GM21367 (cell line): ENCODE measurements around the gene PXK.

Experiments
- ATAC-seq: cut with Tn5 transposase; IDR thresholded peaks from one replicate; pipeline ENCODE4 v1.9.1; 2021; ENCODE audit not compliant: unreplicated experiment

PXK gene

DNA sequence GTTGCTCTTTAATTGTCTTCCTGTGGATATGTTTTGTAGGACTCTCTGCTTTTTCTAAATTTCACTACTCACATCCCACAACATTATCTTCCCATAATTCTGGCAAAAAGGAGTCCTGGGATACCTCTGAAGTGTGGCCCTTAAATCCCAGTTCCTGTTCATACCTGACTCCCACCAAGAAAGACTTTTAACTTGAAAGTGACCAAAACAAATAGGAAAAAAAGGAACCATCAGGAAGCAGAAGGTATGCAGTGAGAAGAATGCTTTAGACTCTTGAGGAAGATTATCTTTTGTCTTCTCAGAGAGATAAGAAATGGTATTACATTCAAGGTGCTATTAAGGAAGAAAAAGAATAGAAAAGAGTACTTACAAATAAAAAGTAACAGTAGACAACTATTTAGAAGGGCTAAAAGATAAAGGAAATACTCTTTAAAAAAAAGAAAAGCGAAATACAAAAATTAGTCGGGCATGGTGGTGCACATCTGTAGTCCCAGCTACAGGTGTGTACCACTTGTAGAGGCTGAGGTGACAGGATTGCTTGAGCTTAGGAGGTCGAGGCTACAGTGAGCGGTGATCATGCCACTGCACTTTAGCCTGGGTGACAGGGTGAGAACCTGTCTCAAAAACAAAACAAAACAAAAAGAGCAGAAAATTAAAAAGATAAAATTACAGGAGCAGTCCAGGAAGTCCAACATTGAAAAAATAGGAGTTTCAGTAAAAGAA, 46.8 kb downstream of the PXK start:
- ATAC-seq, result no peak

- no peak for ATAC-seq
Observed at GRCh38 chr3:58383476-58383875, 50.8 kb downstream of the PXK start.

DNA sequence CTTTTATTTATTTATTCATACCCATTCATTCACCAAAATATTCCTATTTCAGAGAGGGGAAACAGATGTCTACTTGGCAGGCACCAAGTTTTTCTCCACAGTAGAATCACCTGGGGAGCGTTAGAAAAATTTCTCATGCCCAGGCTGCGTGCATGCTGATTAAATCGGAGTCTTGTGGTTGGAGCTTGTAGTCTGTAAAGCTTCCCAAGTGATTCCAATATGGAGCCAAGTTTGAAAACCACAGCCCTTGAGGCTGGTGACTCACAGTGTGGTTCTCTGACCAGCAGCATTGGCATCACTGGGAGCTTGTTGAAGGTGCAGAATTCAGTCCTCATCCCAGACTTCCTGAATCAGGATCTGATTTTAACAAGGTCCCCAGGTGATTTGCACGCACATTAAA, 51.2 kb downstream of the PXK start:
- no peak for ATAC-seq

DNA sequence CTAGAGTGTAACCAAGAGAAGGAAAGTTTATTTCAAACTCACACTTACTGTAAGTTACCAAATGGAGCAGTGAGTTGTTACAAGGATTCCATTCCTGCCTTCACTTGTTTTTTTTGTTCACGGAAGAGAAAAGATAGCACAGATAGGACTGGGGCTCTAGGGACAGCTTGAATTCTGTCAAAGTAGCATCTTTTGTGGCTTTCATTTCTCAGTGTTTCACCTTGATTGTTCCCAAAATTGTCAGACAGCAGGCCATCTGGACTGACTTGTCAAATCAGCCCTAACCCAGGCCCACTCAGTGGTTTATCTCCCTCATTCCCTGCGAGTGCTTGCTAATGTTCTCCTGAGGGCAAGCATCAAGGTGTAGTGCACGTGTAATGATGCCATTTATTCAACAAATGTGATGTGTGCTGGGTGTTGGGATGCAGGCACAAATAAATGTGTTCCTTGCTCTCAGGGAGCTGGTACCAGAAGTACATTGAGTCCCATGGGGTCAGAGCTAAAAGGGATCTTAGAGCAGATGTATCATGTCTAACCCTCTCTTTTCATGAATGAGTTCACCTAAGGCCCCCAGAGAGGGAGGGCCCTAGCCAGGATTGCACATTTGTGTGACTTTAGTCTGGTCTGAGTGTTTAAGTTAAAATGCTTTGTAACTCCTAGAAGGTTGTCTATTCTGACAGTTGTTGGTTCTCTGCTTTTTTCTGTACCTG, 51.8 kb downstream of the PXK start:
- ATAC-seq, result no peak

DNA sequence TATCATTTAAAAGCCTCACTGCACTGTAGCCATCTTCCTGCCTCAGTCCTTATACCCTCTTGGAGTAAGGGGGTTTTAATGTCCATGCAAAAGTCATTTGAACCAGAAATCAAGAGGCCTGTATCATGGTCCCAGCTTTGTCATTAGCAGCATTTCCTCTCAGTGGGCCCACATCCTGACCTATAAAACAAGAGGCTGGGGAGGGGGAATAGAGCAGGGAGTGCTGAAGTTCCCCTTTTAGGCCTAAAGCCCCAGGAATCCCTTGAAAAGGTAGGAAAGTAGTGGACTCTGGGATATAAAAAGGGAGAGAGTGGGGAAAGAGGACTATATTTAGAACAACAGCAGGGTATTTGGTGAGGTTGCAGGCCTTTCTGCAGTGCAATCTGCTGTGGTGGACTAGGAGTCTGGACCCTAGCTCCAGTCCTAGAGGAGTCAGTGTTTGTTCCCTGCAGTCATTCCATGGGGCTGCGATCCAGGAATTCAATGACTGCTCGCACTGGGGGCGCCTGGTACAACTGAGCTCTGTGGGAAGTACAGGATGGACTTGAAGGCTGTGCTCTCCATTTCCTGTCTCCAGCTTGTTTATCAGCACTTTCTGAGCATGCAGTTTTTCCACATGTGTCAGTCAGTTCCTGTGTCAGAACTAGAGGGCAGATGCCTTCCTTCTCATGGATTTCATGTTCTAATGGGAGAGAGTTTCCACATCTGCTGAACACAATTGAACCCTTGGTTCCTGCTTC, 54.1 kb downstream of the PXK start:
- ATAC-seq, result no peak

- ATAC-seq, result no peak
Observed at GRCh38 chr3:58387650-58388546, 55.2 kb downstream of the PXK start.

DNA sequence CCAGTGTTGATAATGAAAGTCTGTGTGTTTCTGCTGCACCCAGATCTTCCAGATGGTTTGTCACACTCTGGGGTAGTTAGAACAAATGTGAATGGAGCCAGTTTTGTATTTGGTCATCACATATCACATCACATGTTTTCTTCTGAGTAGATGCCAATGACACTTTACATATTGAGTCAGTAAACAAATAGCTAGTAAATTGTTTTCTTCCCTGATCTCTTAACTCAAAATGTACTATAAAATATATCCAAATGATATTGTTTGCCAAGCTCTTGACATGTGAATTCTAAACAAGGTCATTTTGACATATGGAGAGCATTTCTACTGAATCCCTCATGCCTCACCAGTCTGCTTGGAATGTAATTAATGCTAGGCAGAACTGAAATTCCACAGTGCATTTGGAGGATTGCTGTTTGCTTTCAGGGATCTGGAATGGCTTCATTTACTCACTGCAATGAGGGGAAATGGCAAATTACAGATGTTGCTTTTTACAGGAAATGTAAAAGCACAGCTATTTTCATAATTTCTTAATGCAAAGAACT, 55.9 kb downstream of the PXK start:
- no peak for ATAC-seq

DNA sequence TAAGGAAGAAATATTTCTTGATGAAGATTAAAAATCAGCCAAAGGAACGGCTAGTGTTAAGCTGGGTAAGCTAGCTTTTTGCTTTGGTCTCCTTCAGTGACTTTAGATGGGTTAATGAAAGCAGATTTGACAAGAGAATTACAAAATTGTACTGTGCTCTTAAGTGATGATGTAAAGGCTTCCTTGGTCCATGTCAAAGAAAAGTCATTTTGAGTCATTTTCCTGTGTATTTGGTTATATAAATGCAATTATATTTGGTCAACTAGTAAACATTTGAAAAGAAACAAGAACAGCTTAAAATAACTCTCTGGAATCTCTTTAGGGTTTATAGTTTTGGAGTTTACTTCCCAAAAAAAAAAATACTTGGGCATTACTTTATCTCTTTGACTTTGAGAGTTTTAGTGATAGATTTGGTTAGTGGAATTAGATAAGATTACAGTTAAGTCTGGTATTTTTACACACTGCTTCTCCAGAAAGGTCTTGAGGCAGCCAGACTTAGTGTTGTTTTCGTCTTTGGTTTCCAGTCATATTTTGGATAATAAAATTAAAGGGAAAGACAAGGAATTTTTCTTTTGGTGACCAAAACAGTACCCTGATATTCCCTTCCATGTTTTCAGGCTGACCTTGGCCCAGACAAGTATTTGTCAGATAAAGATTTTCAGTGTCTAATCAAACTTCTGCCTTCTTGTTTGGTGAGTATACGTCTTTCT, 58.6 kb downstream of the PXK start:
- no peak for ATAC-seq

GRCh38 chr3:58392181-58392580, 59.5 kb downstream of the PXK start:
- no peak for ATAC-seq

- no peak for ATAC-seq
Observed at GRCh38 chr3:58394339-58394738, 61.6 kb downstream of the PXK start.

DNA sequence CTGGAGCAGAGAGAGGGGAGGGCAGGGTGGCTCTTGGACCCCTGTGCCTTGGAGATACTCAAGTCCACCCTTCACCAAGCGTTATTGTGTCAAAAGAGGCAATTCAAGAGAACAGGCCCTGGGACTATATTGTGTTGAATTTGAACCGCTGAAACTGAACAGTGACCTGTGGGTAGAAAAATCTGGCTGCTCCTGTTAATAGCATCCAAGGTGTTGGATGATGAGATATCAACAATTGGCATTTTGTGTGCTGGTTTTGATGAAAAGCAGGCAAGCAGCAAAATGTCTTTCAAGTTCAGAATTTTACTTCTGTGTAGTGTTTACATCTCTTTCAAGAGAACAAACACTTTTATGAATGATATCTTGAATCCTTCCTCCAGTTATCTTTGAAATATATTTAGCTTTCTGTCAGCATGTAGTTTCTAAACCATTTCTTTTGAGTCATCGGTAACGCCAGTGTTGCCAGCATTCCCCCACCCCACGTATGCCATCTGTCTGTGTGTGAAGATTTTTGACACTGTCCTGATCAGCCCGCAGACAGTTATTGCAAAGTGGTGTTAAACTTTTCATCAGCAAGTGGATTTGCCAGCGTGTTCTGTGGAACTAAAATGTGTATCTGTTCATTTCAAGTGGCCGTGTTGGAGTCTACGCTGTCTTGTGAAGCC, 66.1 kb downstream of the PXK start:
- no peak for ATAC-seq

DNA sequence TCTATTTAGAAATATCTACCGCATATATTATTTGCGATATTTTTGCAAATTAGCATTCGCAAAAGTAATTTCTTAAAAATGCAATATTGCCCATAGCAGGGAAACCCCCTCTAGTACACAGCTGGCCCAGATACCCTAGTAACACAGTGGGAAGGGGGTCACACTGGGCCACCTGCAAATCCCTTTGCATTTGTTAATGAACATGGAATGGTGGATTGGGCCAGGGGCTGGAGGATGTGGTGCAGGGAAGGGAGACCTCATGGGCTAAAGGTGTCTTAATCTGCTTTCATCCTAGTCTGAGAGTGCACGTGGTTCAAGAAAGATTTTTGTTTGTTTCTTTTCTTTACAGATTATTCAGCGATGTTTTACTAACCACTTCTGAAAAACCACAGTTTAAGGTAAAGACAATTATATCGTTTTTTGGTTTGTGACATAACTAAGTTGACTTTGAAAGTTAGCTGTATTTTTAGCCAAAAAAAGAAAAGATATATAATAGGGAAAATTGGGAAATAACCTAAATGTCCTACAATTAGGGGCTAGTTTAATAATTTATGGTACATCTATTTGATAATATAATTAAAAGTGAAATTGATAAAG, 70.9 kb downstream of the PXK start:
- ATAC-seq, result no peak

GRCh38 chr3:58404396-58404795, 71.7 kb downstream of the PXK start:
- no peak for ATAC-seq

- ATAC-seq, result no peak
Observed at GRCh38 chr3:58408906-58409305, 76.2 kb downstream of the PXK start.

DNA sequence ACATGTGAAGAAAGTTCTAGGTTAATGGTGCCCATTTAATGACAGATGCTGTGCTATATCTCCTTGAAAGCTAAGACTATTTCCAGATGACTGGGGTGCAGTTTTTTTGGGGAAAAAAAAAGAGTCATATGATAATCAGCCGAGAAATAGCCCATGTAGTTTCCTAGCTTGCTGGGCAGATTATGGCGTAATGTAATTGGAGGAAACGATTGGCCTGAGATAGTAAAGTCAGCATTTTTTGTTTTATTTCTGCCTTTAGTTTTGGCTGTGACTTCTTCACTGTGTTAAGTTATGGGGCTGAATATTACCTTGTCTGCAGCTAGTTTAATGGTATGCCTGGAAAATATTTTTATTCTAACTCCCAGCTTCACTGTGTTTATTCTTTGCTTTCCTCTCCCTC, 77.0 kb downstream of the PXK start:
- ATAC-seq, result no peak

DNA sequence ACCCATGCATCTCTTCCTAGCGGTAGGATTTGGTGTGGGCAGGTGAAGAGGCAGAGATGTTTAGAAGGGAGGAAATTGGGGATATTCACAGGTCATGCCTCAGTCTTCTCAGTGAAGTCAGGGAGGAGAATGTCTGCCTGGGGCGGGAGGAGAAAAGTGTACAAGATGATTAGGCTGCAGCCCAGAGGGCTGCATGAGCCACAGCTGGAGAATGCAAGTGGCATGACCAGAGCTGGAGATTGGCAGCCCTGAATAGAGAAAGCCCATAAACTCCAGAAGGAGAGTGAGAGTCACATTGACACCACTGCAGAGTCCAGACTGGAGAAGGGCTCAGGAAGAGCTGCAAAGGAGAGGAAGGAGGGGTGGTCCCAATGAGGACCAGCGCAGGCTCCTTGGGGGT, 78.3 kb downstream of the PXK start:
- ATAC-seq, result no peak

GRCh38 chr3:58411851-58412830, 79.4 kb downstream of the PXK start:
- no peak for ATAC-seq
